H9 (cell line): ENCODE measurements around the gene TOX4. TPM values are rescaled to one million over a fixed set of nuclear protein-coding genes. Genes with fewer than 3 reads are reported as not detected.
A peak's percentile ranks its signal among the peaks of the same experiment; 100 is the strongest.

ENCODE experiments used
- DNase-seq: peaks from one replicate; pipeline ENCODE4 v3.0.0-alpha.2; 2017
- H2AFZ ChIP-seq: one replicate; pipeline ENCODE4 v1.6.1; 2013; ENCODE audit warnings: mild to moderate bottlenecking, low read length, control low read depth, moderate library complexity
- H2AK5ac ChIP-seq: 2 replicates; pipeline ENCODE4 v1.6.1; 2013; ENCODE audit warnings: low read length, control low read depth, mixed read lengths; ENCODE audit not compliant: insufficient read length
- H2BK120ac ChIP-seq: one replicate; pipeline ENCODE4 v1.6.1; 2013; ENCODE audit warnings: low read depth, mild to moderate bottlenecking, low read length, control low read depth, inconsistent platforms; ENCODE audit not compliant: poor library complexity, severe bottlenecking
- H2BK12ac ChIP-seq: 2 replicates; pipeline ENCODE4 v1.6.1; 2013; ENCODE audit warnings: low read length, control low read depth, mixed read lengths, low read depth; ENCODE audit not compliant: insufficient read length
- H2BK15ac ChIP-seq: 2 replicates; pipeline ENCODE4 v1.6.1; 2013; ENCODE audit warnings: low read depth, low read length, control low read depth
- H2BK20ac ChIP-seq: one replicate; pipeline ENCODE4 v1.6.1; 2013; ENCODE audit warnings: low read depth, mild to moderate bottlenecking, low read length, control low read depth, inconsistent platforms; ENCODE audit not compliant: poor library complexity, severe bottlenecking
- H2BK5ac ChIP-seq: 2 replicates; pipeline ENCODE4 v1.6.1; 2013; ENCODE audit warnings: low read length, control low read depth, mixed read lengths; ENCODE audit not compliant: insufficient read length
- H3K14ac ChIP-seq: 2 replicates; pipeline ENCODE4 v1.6.1; 2013; ENCODE audit warnings: low read length, control low read depth; ENCODE audit not compliant: insufficient read depth
- H3K18ac ChIP-seq: 2 replicates; pipeline ENCODE4 v1.6.1; 2013; ENCODE audit warnings: low read depth, mild to moderate bottlenecking, mixed read lengths, low read length, control low read depth; ENCODE audit not compliant: insufficient read length
- H3K23ac ChIP-seq: 2 replicates; pipeline ENCODE4 v1.6.1; 2013; ENCODE audit warnings: low read length, control low read depth, mixed read lengths, low read depth; ENCODE audit not compliant: insufficient read length
- H3K23me2 ChIP-seq: 2 replicates; pipeline ENCODE4 v1.6.1; 2013; ENCODE audit warnings: low read depth, mild to moderate bottlenecking, mixed read lengths, low read length, control low read depth; ENCODE audit not compliant: insufficient read length, poor library complexity, severe bottlenecking
- H3K27ac ChIP-seq: 2 replicates; pipeline ENCODE4 v1.5.1; 2013; ENCODE audit warnings: low read length, control low read depth, mixed read lengths, low read depth; ENCODE audit not compliant: insufficient read length
- H3K27me3 ChIP-seq: 2 replicates; pipeline ENCODE4 v1.6.1; 2013; ENCODE audit warnings: low read length, control low read depth, inconsistent platforms; ENCODE audit not compliant: insufficient read depth
- H3K4ac ChIP-seq: 2 replicates; pipeline ENCODE4 v1.6.1; 2013; ENCODE audit warnings: low read depth, mild to moderate bottlenecking, control low read depth, inconsistent platforms, low read length, moderate library complexity
- H3K4me1 ChIP-seq: 2 replicates; pipeline ENCODE4 v1.6.1; 2013; ENCODE audit warnings: low read length, control low read depth, inconsistent platforms; ENCODE audit not compliant: insufficient read depth
- H3K4me2 ChIP-seq: 2 replicates; pipeline ENCODE4 v1.6.1; 2013; ENCODE audit warnings: low read length, control low read depth, mixed read lengths; ENCODE audit not compliant: insufficient read length, insufficient read depth
- H3K56ac ChIP-seq: 2 replicates; pipeline ENCODE4 v1.6.1; 2013; ENCODE audit warnings: low read depth, mild to moderate bottlenecking, mixed read lengths, low read length, control low read depth; ENCODE audit not compliant: insufficient read length
- H3K79me1 ChIP-seq: 2 replicates; pipeline ENCODE4 v1.6.1; 2013; ENCODE audit warnings: low read depth, mild to moderate bottlenecking, moderate library complexity, low read length, control low read depth, inconsistent platforms; ENCODE audit not compliant: insufficient read depth, poor library complexity, severe bottlenecking
- H3K79me2 ChIP-seq: 2 replicates; pipeline ENCODE4 v1.6.1; 2013; ENCODE audit warnings: low read length, control low read depth, inconsistent platforms; ENCODE audit not compliant: insufficient read depth
- H3K9ac ChIP-seq: 2 replicates; pipeline ENCODE4 v1.6.1; 2013; ENCODE audit warnings: low read length, control low read depth, mixed read lengths; ENCODE audit not compliant: insufficient read length; ENCODE audit errors: extremely low read depth
- H3K9me3 ChIP-seq: one replicate; pipeline ENCODE4 v1.6.1; 2013; ENCODE audit warnings: low read depth, low read length, inconsistent platforms; ENCODE audit not compliant: control insufficient read depth
- H3T11ph ChIP-seq: one replicate; pipeline ENCODE4 v1.6.1; 2013; ENCODE audit warnings: mild to moderate bottlenecking, low read length, control low read depth, inconsistent platforms
- H4K20me1 ChIP-seq: one replicate; pipeline ENCODE4 v1.6.1; 2013; ENCODE audit not compliant: control insufficient read depth, insufficient read length, insufficient read depth
- H4K5ac ChIP-seq: 2 replicates; pipeline ENCODE4 v1.6.1; 2013; ENCODE audit warnings: low read depth, mild to moderate bottlenecking, mixed read lengths, low read length, control low read depth; ENCODE audit not compliant: insufficient read length
- H4K8ac ChIP-seq: replicated peaks from 2 replicates; pipeline ENCODE4 v1.6.1; 2013; ENCODE audit warnings: low read length, control low read depth, mixed read lengths, low read depth; ENCODE audit not compliant: insufficient read length
- H4K91ac ChIP-seq: 2 replicates; pipeline ENCODE4 v1.6.1; 2013; ENCODE audit warnings: low read depth, mild to moderate bottlenecking, moderate library complexity, mixed read lengths, low read length, control low read depth; ENCODE audit not compliant: insufficient read length
- H3K27ac Mint-ChIP-seq, 3 experiments: 2 replicates in 2 of 3; 3 replicates in 1 of 3; pipeline ENCODE4 v1.8.0; 2020 to 2021; ENCODE audit warnings: mixed read lengths in 3 of 3, mild to moderate bottlenecking in 1 of 3, moderate library complexity in 1 of 3
- H3K27me3 Mint-ChIP-seq: 2 replicates; pipeline ENCODE4 v1.8.0; 2021; ENCODE audit warnings: low read depth, mild to moderate bottlenecking, moderate library complexity, mixed read lengths
- H3K36me3 Mint-ChIP-seq, 3 experiments: 2 replicates in 2 of 3; 3 replicates in 1 of 3; pipeline ENCODE4 v1.8.0; 2020 to 2021; ENCODE audit warnings: low read depth in 3 of 3, mixed read lengths in 3 of 3; ENCODE audit not compliant: insufficient read depth in 1 of 3
- H3K4me1 Mint-ChIP-seq, 2 experiments: 2 replicates each; pipeline ENCODE4 v1.8.0; 2020; ENCODE audit warnings: mixed read lengths in 2 of 2
- H3K4me3 Mint-ChIP-seq, 2 experiments: 2 replicates in 1 of 2; 3 replicates in 1 of 2; pipeline ENCODE4 v1.8.0; 2020 to 2021; ENCODE audit warnings: mild to moderate bottlenecking in 2 of 2, mixed read lengths in 2 of 2, moderate library complexity in 1 of 2
- H3K9me3 Mint-ChIP-seq, 2 experiments: 2 replicates in 1 of 2; 3 replicates in 1 of 2; pipeline ENCODE4 v1.8.0; 2020; ENCODE audit warnings: mild to moderate bottlenecking in 2 of 2, mixed read lengths in 2 of 2, moderate library complexity in 1 of 2
- CTCF ChIP-seq: fragments of 200-600 bp; sonication (generic); conservative IDR thresholded peaks from 3 replicates; pipeline ENCODE4 v1.8.0; 2021; ENCODE audit warnings: antibody characterized with exemption, mild to moderate bottlenecking
- WGBS: extraction: QIAGEN DNeasy Blood & Tissue Kit; methylation state at CpG from one replicate; pipeline ENCODE4 v1.1.7; 2013; ENCODE audit warnings: missing lambda C conversion rate, low lambda C conversion rate, mixed read lengths; ENCODE audit not compliant: insufficient read length; ENCODE audit errors: extremely low coverage; 5-methylcytosine and 5-hydroxymethylcytosine counted together
- total RNA-seq: library from RNA; stranded (reverse); gene quantifications from 2 replicates; pipeline ENCODE4 v1.2.1, GENCODE V29; 2021

TOX4 gene
- total RNA-seq, 1 experiment from 2014 or later = 64.7 TPM

DNA sequence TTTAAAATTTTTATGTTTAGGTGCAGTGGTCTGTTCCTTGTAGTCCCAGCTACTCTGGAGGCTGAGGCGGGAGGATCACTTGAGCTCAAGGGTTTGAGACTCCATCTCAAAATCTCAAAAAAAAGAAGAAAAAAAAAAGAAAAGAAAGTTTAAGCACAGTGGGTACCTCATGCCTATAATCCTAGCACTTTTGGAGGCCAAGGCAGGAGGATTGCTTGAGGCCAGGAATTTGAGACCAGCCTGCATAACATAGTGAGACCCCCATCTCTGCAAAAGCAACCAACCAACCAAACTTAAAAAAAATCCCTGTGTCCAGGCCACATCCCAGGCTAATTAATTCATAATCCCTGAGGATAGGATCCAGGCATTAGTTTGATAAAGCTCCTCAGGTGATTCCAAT lies 52.5 kb downstream of the TOX4 start:
- H3K9me3 ChIP-seq = no peaks in the 10 kb centered on the region
- peaks cover 8% of the 10 kb centered on the region; the same call in 1 of the 2 replicates for H3K4me1 ChIP-seq
- Mint-ChIP-seq H3K4me1 (peaks cover 63 to 65% of the 10 kb centered on the region in 2 experiments), H3K27me3 (no peaks in the 10 kb centered on the region), H3K4me3 (peak overlapping the region in 1 of 2 experiments; percentile 43; a peak in 2 of 5 replicates), H3K27ac (peak overlapping the region; percentile 97 to 100 (median 99)), H3K9me3 (no peaks in the 10 kb centered on the region), H3K36me3 (peaks cover 21 to 50% (median 30%) of the 10 kb centered on the region in 3 experiments; a peak in 6 of 7 replicates)
- H3K14ac ChIP-seq = no peak overlapping the region
- no peak overlapping the region for H3K4me2 ChIP-seq
- no peak overlapping the region for H4K5ac ChIP-seq
- TF ChIP-seq CTCF = no peak
- H3K79me2 ChIP-seq = peaks cover 25% of the 10 kb centered on the region; the same call in 1 of the 2 replicates
- H3T11ph ChIP-seq = no peak overlapping the region
- WGBS = no CpG with 5 or more reads among the region's 1 CpG
- no peak overlapping the region for H2BK5ac ChIP-seq
- no peak overlapping the region for H3K18ac ChIP-seq
- H2BK120ac ChIP-seq = no peak overlapping the region
- no peak overlapping the region for H4K8ac ChIP-seq
- peaks cover 12% of the 10 kb centered on the region for H3K23me2 ChIP-seq
- no peak overlapping the region for H3K4ac ChIP-seq
- no peak overlapping the region for H2AK5ac ChIP-seq
- no peak for DNase-seq
- no peak overlapping the region for H2AFZ ChIP-seq
- H2BK15ac ChIP-seq = no peak overlapping the region
- no peaks in the 10 kb centered on the region for H3K79me1 ChIP-seq
- no peak overlapping the region for H3K56ac ChIP-seq
- H3K23ac ChIP-seq = no peak overlapping the region
- H3K9ac ChIP-seq = no peak overlapping the region
- H3K27me3 ChIP-seq = no peaks in the 10 kb centered on the region
- H2BK20ac ChIP-seq = no peak overlapping the region
- peak overlapping the region; percentile 89 for H3K27ac ChIP-seq
- no peaks in the 10 kb centered on the region for H4K20me1 ChIP-seq
- H4K91ac ChIP-seq = no peak overlapping the region
- H2BK12ac ChIP-seq = no peak overlapping the region
